Fibroblast of peridontal ligament (primary cell): Measurements from ENCODE around the gene TRAT1.
A peak's percentile ranks its signal among the peaks of the same experiment; 100 is the strongest.

Source experiments
- DNase-seq: peaks from one replicate; pipeline ENCODE4 v3.0.0-alpha.2; 2010; ENCODE audit errors: extremely low read depth

Gene TRAT1

GRCh38 chr3:108861401-108861800 is 38.8 kb downstream of the TRAT1 start:
- DNase-seq, result no peak

DNA sequence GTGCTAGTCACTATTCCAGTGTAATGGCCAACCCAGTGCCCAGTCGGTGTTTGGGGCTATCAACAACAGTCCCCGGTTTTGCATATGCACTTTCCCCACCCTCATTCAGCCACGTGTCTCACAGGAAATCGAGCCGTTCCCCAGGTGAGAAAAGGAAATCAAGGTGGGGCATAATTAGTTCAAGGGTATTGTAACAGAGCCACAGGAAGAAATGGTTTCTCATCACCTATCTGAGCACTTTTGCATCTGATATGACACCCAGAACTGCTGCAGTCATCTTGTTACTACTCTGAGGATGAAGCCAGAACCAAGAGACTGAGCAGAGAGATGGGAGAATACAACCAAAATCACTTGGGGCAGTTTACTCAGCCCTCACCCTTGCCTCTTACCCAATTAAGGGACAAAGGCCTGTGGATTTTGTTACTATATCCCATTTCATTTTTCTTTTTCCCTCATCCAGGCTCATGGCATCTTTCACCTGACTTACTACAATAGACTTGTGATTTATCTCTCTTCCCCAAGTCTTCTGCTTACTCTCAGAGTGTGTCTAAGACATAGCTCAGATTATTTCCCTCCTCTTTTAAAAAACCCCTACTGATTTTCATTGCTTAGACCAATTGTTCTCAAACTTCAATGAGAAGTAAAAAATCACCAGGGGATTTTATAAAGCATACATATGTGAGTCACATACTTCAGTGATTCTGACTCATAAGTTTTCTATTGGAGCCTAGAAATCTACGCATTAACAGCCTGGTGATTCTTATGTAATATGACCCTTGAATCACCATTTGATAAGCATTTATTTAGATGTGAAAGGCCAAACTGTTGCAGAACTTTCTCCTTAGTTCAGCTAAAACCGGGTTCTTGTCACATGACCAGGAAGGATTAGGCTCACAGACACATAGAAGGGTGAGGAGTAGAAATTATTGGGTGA is 40.5 kb downstream of the TRAT1 start:
- DNase-seq, result peak; percentile 88

- DNase-seq, result no peak
These were observed 41.2 kb downstream of the TRAT1 start for GRCh38 chr3:108863799-108864135.

DNA sequence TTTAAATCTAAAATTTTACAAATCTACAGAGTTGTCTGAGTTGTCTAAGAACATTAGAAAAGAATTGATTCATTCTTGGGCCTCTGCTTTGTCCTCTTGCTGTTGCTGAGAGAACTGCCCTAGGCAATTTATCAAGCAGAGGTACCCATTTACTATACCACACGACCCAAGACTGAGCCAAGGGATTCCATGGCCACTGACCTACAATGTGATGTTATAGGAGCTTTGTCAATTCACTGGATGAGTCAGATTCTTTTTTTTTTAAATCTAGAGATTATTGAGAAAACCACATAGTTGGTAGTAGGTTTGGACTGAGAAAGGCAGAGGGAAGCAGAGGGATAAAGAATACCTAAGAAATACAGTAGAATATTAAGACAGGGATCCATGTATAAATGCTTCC is 55.3 kb downstream of the TRAT1 start:
- no peak for DNase-seq

- DNase-seq, result no peak
These were observed 57.3 kb downstream of the TRAT1 start for GRCh38 chr3:108879915-108880314.

GRCh38 chr3:108882762-108883161 is 60.2 kb downstream of the TRAT1 start:
- no peak for DNase-seq

- DNase-seq, result no peak
These were observed 60.8 kb downstream of the TRAT1 start for GRCh38 chr3:108883373-108883772.

- no peak for DNase-seq
These were observed 64.5 kb downstream of the TRAT1 start for GRCh38 chr3:108887121-108887520.

DNA sequence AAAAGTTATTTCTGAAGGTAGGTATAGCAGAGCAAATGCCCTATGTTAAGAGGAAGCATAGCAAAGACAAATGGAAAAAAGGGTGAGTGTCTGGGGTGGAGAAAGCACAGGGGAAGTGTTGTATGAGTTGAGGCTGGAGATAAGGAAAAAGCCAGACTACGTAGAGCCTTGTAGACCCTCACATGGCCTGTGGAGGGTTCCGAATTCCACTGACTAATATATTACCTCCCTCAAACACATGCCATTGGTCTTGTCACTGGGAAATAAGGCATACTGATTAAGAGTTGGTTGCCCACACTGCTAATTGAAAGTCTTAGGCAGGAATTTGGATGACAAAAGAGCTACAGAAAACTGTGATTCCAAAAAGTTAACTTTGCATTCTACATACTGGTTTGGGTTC is 65.2 kb downstream of the TRAT1 start:
- DNase-seq, result no peak

DNA sequence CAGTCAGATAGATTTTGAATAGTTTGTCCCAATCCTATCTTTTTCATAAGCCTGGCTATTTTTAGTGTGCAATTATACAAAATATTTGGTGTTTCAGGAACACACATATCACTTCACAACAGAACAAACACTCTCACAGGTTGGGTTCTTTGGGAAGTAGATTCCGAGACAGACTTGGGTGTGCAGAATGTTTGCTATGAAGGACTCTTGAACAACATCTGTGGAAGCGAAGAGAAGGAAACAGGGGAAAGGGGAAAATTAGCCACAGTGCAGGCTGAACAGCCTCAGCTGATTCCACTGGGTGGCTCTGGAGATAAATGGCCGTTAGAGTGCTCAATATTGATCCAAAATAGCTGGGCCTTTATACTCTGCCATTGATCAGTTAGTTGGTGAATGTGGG is 69.2 kb downstream of the TRAT1 start:
- DNase-seq, result no peak

DNA sequence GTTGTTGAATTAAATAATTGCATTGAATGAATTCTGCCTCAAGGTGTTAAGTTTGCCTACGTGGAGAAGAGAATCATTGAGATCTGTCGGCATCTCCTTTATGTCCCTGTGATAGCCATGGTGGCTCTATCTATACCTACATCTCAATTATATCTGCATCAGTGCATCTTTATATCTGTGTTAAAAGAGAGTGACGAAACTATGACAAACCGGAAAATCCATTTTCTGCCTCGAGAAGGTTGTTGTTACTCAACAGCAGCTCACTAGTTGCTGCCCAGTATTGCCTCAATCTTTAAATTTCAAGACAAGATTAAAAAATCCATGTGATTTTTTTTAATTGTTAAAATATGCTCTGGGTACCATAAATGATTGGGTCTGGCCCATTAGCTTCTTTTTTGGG is 72.4 kb downstream of the TRAT1 start:
- DNase-seq, result no peak

GRCh38 chr3:108897883-108898282 is 75.3 kb downstream of the TRAT1 start:
- no peak for DNase-seq

GRCh38 chr3:108899530-108899929 is 76.9 kb downstream of the TRAT1 start:
- no peak for DNase-seq
